ENCODE measurements around the gene WWOX.

The WWOX gene

GRCh38 chr16:79155904-79156303 is 1056.5 kb downstream of the WWOX start:
- TF ChIP-seq ZNF274 (IDR thresholded peaks at IDR 0.05; ENCODE audit: low read depth, low read length) = no peak
- no peak overlapping the region for H3K4me3 ChIP-seq (ENCODE audit: low read length)

GRCh38 chr16:79156761-79157160 is 1057.3 kb downstream of the WWOX start:
- TF ChIP-seq ZNF274 (IDR thresholded peaks at IDR 0.05; ENCODE audit: low read depth, low read length) = no peak
- H3K4me3 ChIP-seq (ENCODE audit: low read length) = no peak overlapping the region

GRCh38 chr16:79158337-79158736 is 1058.9 kb downstream of the WWOX start:
- H3K4me3 ChIP-seq (ENCODE audit: low read length) = no peak overlapping the region
- no peak for TF ChIP-seq ZNF274 (IDR thresholded peaks at IDR 0.05; ENCODE audit: low read depth, low read length)

- TF ChIP-seq ZNF274 (IDR thresholded peaks at IDR 0.05; ENCODE audit: low read depth, low read length) = no peak
- H3K4me3 ChIP-seq (ENCODE audit: low read length) = no peak overlapping the region
Measured at GRCh38 chr16:79159261-79160049, 1060.0 kb downstream of the WWOX start.

GRCh38 chr16:79162977-79163376 is 1063.5 kb downstream of the WWOX start:
- H3K4me3 ChIP-seq (ENCODE audit: low read length) = no peak overlapping the region

GRCh38 chr16:79163691-79164387 is 1064.4 kb downstream of the WWOX start:
- no peak overlapping the region for H3K4me3 ChIP-seq (ENCODE audit: low read length)
- no peak for TF ChIP-seq ZNF274 (IDR thresholded peaks at IDR 0.05; ENCODE audit: low read depth, low read length)

More at GRCh38 chr16:79162977-79163376, 1063.5 kb downstream of the WWOX start:
- TF ChIP-seq ZNF274 (IDR thresholded peaks at IDR 0.05; ENCODE audit: low read depth, low read length) = no peak

GRCh38 chr16:79164388-79164995 is 1065.0 kb downstream of the WWOX start:
- no peak overlapping the region for H3K4me3 ChIP-seq (ENCODE audit: low read length)
- no peak for TF ChIP-seq ZNF274 (IDR thresholded peaks at IDR 0.05; ENCODE audit: low read depth, low read length)

GRCh38 chr16:79165079-79165478 is 1065.6 kb downstream of the WWOX start:
- no peak overlapping the region for H3K4me3 ChIP-seq (ENCODE audit: low read length)
- no peak for TF ChIP-seq ZNF274 (IDR thresholded peaks at IDR 0.05; ENCODE audit: low read depth, low read length)

GRCh38 chr16:79165506-79165905 is 1066.1 kb downstream of the WWOX start:
- TF ChIP-seq ZNF274 (IDR thresholded peaks at IDR 0.05; ENCODE audit: low read depth, low read length) = no peak
- H3K4me3 ChIP-seq (ENCODE audit: low read length) = no peak overlapping the region

- no peak for TF ChIP-seq ZNF274 (IDR thresholded peaks at IDR 0.05; ENCODE audit: low read depth, low read length)
- H3K4me3 ChIP-seq (ENCODE audit: low read length) = no peak overlapping the region
Measured at GRCh38 chr16:79167893-79168292, 1068.4 kb downstream of the WWOX start.

GRCh38 chr16:79168321-79168720 is 1068.9 kb downstream of the WWOX start:
- TF ChIP-seq ZNF274 (IDR thresholded peaks at IDR 0.05; ENCODE audit: low read depth, low read length) = no peak
- no peak overlapping the region for H3K4me3 ChIP-seq (ENCODE audit: low read length)

- no peak overlapping the region for H3K4me3 ChIP-seq (ENCODE audit: low read length)
- TF ChIP-seq ZNF274 (IDR thresholded peaks at IDR 0.05; ENCODE audit: low read depth, low read length) = no peak
Measured at GRCh38 chr16:79169239-79169638, 1069.8 kb downstream of the WWOX start.

GRCh38 chr16:79170555-79171246 is 1071.2 kb downstream of the WWOX start:
- no peak for TF ChIP-seq ZNF274 (IDR thresholded peaks at IDR 0.05; ENCODE audit: low read depth, low read length)
- no peak overlapping the region for H3K4me3 ChIP-seq (ENCODE audit: low read length)

GRCh38 chr16:79171504-79171903 is 1072.0 kb downstream of the WWOX start:
- TF ChIP-seq ZNF274 (IDR thresholded peaks at IDR 0.05; ENCODE audit: low read depth, low read length) = no peak
- no peak overlapping the region for H3K4me3 ChIP-seq (ENCODE audit: low read length)

Data from GM08714 (cell line).